Stimulated activated CD4-positive, alpha-beta T cell treated with anti-CD3 and anti-CD28 coated beads, Interleukin-1b, Interleukin-23, amount 100 ng/mL, for 24 hours (primary cell): Measurements from ENCODE around the gene NPHS1.
"Not testable (repeated sequence)": the region's sequence is repeated elsewhere in the genome, so short reads cannot be mapped to it uniquely, and the experiment has no call there.

Experiments
- DNase-seq, 4 experiments: peaks; one replicate each; pipeline ENCODE4 v3.0.0-alpha.2; 2020; ENCODE audit warnings: low read depth in 4 of 4, low spot score in 1 of 4

Gene NPHS1

DNA sequence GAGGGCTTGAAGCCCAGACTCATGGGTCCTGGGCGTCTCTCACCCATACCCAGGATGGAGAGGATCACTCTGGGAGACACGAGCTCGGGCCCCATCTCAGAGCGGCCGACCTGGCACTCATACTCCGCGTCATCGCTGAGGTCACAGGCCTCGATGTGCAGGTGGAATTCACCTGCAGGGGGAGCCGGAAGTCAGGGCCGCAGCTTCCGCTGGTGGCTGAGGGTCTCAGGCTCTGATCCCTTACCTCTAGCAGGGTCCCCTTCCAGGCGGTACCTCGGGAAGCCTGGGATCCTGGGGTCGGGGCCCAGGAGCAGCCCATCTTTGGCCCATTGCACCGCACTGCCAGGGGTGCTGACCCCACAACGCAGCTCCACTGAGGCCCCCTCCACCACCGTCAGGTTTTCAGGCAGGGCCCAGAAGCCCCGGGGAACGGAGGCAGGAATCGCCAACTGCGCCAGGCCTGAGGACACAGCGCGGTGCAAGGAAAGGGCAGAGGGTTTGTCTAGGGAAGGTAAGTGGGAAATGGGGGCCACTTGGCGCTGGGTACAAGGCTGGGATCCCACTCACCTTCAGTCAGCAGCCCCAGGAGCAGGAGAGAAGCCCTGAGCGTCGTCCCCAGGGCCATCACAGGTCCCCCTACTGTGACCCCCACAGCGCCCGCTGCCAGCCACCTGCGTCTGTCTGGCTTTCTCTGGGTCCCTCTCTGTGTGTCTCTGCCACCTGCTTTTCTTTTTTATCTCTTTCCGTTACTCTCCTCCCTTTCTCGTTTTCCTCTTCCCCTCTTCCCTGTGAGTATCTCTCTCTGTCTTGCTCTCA, 883 bp downstream of the NPHS1 start:
- DNase-seq, result no peak

DNA sequence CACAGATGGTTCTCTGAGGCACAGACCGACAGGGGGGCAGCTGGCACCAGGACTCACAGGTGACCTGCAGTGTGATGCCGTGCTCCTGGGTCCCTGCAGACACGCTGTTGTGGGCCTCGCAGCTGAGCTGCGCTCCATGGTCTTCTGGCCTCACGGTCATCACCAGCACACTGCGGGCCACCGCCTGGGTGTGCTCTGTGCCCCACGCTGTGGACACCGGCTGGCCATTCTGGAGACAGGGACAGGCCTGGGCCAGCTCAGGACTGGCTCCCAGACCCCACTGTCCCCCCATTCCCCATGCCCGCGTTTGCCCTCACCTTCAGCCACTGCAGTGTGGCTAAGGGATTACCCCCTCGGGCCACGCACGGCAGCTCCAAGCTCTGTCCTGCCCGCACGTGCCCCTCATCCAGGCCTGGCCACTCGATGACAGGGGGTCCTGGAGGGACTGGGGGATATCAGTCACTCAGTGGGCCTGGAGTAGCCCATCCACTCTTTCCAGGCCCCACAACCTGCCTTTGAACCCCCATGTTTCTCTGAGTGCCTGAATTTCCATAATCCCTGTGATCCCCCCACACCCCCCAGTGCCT, 3.3 kb downstream of the NPHS1 start:
- no peak for DNase-seq

DNA sequence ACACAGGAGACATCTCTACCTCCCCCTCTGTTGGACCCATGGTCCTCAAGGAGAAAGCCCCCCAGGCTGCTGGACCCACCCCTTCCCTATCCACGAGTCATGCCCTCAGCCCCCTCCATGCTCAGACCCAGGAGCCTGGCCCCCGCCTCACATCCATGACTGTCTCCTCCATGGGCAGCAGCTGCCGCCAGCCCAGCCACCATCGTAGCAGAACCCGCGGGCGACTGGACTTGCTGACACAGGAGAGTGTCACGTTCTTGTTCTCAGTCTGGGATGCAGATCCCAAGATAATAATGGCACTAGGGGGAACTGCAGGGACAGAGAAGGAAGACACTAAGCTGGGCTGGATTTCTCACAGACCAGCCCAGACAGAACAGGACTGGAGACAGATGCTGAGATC, 3.8 kb downstream of the NPHS1 start:
- DNase-seq, result no peak

DNA sequence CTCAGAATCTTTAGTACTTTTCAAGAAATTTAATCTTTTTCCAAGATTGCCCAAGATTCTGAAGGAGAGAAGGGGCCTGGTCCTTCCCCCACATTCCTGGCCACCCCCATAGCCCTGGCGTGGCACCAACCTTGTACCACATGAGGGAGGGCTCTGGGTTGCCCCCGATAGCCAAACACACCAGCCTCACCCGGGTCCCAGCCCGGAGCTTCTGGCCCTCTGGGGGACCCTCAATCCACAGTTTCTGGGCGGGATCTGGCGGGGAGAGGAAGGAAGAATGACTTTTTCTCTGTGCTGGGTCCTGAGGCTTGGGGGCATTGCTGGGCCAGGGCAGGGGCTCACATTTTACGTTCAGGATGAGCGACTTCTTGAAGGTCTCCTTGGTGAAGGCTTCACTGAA, 4.4 kb downstream of the NPHS1 start:
- no peak for DNase-seq

DNA sequence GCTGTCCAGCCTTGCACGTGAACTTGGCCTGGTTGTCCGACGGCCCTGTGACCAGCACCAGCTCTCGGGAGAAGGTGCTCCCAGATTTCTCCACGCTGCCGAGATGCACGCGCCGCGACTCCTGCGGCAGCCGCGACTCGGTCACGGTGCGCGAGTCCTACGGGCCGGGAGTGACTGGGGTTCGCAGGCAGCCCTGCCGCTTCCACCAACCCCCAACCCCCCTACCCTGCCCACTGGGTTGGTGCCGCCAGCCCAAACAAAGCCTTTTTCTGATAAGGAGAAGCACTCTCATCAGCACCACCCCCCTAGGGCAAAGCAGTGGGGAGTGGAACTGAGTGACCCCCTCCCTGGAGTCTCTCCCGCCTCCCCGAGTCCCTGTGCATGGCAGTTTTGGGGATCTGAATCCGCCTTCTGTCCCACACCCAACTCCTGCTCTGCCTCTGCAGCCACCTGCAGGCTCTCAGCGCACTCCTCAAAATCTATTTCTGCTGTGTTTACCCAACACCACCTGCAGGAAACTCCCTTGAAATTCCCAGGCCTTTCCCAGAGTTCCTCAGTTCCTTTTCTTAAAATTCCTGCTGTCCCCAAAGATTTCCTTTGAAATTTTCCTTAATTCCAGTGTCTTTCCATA, 6.2 kb downstream of the NPHS1 start:
- no peak for DNase-seq

DNA sequence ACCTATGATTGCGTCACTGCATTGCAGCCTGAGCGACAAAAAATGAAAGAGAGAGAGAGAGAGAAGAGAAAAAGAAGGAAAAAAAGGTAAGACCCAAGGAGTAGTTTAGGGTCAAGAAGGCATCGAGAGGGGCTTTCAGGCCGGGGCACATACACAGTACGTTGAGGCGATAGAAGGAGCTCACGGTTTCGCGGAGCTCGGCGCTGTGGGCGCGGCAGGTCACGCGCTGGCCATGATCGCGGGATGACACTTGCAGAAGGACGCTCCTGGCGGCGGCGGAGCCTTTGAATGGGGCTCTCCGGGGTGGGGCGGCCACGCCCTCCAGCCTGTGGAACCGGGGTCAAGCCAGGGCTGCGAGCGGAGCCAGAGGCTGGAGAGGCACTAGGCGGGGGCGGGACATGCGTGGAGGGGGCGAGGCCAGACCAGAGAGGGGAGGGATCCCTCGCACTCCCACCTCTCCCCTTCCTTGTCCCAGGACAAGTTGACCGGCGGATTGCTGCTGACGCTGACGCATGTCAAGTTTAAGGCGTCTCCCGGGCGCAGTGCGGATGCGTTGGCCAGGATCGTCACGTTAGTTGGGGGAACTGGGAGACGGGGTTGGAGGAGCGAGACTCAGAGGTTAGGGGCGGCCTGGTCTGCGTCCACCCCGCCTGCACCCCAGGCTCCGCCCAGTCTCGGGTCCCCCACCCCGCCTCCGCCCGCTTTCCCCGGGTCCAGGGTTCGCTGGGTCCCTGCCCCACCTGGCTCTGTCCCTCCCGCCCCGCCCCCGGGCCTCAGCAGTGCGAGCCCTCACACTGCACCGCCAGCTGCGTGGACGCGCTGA, 6.9 kb downstream of the NPHS1 start:
- DNase-seq, result no peak

DNA sequence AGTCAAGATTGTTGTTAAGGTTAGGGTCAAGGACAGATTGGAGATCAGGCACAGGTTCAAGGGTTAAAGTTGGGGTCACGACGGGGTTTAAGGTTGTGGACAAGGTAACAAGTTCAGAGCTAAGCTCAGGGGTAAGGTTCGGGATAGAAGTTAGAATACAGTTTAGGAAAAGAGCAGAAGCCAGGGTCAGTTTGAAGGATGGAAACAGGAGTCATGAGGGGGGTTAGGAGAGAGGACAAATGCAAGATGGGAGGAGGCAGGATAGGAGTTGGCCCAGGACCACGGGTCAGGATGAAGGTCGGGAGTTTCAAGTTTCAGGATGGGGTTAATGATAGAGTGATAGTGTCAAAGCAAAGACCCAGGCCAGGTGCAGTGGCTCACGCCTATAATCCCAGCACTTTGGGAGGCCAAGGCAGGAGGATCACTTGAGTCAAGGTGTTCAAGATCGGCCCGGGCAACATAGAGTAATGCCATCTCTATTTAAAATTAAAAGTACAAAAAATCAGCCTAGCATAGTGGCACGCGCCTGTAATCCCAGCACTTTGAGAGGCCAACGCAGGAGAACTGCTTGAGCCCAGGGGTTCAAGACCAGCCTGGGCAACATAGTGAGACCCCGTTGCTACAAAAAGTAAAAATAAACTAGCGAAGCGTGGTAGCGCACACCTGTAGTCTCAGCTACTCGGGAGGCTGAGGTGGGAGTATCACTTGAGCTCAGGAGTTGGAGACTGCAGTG, 7.7 kb downstream of the NPHS1 start:
- no peak for DNase-seq

DNA sequence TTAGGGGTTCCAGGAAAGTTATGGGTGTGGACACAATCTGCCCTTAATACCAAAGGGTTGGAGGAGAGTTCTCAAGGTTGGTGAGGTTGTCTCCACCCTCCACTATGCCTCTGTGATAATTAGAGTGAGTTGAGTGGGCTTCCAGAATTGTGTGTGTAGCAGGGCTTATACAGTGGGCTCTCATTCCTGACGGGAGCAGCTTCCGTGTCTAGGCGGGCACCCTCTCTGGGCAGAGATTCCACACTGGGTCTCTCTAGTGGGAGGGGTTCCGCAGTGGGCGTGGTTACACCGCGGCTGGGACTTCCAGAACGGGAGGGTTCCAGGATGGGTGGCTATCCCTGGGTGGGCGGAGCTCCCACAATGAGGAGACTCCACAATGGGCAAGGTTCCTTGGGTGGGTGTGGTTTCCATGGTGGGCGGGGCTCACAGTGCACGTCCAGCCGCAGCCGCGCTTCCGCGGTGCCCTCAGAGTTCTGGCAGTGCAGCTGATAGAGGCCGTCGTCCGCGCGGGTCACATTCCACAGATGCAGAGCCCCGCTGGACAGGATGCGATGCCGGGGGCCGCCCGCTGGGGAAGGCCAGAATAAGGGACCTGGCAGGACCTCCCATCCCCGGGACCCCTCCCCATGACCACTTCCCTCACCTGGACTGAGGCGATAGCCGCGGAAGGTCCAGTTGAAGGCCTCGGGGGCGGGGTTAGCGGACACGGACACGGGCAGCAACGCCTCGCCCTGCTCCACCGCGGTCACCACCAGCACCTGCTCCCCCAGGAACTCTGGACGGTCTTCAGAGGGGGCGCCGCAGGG, 8.4 kb downstream of the NPHS1 start:
- no peak for DNase-seq

DNA sequence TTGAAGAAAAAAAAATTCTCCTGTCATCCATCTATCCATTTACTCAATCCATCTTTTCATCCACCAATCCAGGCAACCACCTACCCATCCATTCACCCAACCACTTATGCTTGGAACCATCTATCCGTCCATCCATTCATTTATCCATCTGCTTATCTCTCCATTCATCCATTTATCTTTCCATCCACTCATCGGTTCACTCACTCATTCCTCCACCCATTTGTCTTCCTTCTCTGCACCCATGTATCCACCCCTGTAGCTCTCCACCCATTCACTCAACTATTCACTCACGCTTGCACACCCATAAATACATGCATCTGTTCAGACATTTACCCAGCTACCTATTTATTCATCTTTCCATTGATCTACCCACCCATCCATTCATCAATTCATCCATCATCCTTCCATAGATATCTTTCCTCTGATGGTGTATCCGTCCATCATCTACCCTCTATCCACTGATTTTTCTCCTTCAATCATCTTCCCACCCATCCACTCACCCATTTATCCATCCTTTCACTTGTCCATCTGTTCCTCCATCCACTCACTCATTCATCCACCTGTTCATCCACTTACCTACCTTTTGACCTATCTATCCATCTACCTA, 9.5 kb downstream of the NPHS1 start:
- no peak for DNase-seq

DNA sequence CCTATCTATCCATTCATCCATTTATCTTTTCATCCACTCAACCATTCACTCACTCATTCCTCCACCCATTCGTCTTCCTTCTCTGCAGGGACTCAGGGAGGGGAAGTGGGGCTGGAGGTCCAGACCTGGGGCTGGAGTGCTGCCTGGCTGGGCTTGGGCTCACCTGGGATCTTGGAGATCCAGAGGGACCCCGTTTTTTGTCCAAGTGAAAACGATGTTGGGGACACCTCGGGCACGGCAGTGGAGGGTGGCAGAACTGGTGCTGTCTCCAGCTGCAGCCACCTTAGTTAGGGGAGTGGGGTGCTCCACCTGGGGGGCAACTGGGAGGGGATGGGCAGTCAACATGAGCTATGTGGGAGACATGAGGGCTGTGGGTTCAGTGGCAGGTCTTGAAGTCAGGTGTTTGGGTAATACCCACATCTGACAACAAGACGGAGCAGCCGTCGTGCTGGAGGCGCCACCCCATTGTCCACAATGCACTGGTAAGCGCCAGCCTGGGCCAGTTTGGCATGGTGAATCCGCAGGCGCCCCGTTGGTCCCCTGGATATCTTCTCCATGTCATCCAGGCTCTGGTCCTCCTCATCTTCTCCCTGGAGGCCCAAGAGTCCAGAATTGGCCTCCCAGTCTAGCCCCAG, 10.2 kb downstream of the NPHS1 start:
- DNase-seq, result no peak

DNA sequence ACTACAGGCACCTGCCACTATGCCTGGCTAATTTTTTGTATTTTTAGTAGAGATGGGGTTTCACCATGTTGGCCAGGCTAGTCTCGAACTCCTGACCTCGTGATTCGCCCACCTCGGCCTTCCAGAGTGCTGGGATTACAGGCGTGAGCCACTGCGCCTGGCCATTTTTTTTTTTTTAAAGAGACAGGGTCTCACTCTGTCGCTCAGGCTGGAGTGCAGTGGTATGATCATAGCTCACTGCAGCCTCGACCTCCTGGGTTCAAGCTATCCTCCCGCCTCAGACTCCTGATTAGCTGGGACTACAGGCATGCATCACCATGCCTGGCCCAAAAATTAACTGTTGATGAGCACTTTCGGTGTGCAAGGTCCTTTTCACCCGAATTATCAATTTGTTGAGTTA, 16.2 kb downstream of the NPHS1 start:
- DNase-seq, result not testable (repeated sequence)

DNA sequence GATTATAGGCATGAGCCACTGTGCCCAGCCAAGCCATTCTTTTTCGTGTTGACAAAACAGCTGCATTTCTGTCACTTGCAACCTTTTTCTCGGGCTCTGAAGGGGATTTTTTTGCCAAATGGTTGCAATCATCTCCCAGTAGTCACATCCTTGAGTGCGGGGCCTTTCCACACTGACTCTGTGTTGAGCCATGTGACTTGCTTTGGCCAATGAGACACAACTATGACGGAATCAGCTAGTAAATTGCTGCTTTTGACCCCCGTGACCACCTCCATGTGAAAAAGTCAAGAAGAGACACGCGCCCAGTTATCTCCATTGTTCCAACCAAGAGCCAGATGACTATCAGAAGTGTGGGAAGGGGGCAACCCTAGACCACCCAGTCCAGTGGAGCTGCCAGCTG, 18.3 kb downstream of the NPHS1 start:
- DNase-seq, result no peak

DNA sequence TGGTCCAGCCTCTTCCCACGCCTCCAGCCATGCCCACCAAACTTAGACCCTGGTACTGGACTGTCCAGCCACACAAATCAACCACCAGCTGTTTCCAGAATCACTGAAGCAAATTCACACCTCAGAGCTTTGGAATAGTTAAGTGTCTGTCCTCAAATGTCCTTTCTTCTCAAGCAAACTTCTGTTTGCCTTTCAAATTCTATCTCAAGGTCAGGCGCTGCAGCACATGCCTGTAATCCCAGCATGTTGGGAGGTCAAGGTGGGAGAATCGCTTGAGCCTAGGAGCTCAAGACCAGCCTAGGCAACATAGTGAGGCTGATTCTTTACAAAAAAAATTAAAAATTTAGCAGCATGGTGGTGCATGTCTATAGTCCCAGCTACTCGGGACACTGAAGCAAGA, 20.2 kb downstream of the NPHS1 start:
- no peak for DNase-seq

DNA sequence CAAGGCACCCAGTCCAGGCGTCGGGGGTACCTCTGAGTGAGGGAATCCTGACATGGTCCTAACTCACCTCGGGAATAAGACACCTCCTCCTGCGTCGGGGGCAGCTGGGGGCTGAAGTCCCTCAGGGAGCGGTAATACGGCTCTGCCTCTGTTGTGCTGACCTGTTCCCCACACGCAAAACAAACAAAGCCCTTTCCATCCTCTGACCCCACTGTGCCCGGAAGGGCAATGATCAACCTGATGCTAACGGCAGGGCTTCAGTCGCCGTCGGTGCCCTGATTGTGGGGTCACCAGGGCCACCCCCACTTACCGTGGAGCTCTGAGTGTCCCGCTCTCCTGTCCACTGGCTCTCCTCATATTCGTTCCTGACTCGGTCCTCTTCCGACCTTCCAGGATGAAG, 21.3 kb downstream of the NPHS1 start:
- no peak for DNase-seq

DNA sequence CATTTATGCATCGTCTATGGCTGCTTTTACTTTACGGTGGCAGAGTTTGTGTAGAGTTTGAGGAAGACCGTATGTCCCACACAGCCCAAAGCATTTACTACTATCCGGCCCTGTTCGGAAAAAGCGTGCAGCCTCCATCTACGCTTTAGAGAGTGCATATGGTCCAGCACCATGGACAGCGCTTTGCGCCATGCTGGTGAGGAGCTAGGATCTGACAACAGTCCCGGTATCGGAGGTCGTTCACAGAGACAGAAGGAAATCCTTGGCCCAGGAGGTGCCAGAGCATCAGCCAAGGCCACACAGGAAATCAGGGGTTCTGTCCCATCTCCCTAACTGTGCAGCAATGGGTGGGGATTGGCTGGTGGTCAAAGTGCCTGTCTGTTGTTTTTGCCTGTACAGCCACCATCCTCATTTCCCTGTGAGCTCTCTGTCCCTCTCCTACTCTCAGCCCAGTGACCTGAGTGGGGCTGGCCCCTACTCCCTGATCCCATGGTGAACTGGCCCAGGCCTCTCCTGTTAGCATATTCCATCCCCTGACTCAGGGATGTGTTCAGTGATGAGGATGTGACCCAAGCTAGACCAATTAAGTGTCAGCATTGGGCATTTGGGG, 23.5 kb downstream of the NPHS1 start:
- DNase-seq, result peak in 3 of 4 experiments; percentile 11 to 35 (median 26)

DNA sequence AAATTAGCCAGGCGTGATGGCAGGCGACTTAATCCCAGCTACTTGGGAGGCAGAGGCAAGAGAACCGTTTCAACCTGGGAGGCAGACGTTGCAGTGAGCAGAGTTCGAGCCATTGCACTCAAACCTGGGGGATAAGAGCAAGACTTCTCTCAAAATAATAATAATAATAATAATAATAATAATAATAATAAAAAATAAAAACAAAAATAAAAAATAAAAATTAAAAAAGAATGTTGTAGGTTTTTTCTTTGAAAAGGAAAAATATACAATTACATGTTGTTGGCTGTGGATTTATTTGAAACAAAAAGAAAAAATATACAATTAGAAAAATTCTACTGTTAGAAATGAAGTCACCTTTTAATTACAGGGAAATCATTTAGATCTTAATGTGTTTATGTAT, 28.2 kb downstream of the NPHS1 start:
- DNase-seq, result no peak

DNA sequence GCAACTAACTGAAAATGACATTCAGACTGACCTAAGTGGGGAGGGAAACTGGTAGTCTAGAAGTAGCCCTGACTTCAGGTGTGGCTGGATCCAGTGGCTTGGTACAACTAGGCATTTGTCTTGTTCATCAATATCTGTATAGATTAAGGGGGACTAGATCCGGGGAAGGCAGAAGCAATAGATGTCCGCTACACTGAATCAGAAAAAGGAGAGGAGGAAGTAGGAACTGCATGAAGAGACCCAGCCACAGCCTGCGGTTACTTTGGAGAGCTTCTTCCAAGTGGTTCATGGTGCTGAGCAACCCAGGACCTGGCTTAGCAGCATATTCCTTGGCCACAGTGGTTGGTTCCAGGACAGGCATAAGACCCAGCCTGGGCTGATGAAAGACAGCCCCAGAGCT, 29.7 kb downstream of the NPHS1 start:
- no peak for DNase-seq

DNA sequence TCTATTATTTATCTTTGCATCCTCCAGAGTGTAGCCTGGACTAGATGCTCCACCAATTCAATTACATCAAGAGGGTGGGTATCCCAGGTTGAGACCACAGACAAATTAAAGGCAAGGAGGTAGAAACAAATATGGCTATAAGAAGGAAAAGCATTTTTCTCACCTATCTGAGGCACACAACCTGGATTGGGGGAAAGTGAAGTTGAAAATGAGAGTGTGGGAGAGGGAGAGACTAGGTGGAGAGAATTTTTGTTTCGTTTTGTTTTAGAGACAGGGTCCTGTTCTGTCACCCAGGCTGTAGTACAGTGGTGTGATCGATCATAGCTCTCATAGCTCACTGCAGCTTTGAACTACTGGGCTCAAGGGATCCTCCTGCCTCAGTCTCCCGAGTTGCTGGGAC, 33.9 kb downstream of the NPHS1 start:
- no peak for DNase-seq

DNA sequence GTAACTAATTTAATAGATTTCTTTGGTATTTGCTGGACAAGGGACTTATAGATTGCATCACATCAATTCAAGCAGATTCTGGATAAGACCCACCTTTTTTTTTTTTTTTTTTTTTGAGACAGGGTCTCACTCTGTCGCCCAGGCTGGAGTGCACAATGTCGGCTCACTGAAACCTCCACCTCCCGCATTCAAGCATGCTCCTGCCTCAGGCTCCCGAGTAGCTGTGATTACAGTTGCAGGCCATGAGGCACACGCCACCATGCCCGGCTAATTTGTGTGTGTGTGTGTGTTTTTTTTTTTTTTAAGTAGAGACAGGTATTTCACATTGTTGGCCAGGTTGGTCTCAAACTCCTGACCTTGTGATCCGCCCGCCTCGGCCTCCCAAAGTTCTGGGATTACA, 35.5 kb downstream of the NPHS1 start:
- no peak for DNase-seq
